Caco-2 (cell line): ENCODE results near the gene GOLPH3L. TPM values are rescaled to one million over a fixed set of nuclear protein-coding genes. Genes with fewer than 3 reads are reported as not detected.
"Not testable (repeated sequence)": the region's sequence is repeated elsewhere in the genome, so short reads cannot be mapped to it uniquely, and the experiment has no call there.

ENCODE experiments used
- BruUV-seq: library from RNA; stranded (reverse); fragments of 400-500 nt; replicated peaks from 2 replicates; lab custom pipeline; 2021; lab: Mats Ljungman, UMichigan
- CTCF ChIA-PET: fragments of 300-600 bp; sonication (Branson Sonifier 250); formaldehyde crosslinking; loops from one replicate; lab custom pipeline; 2022; ENCODE audit warnings: antibody characterized with exemption; lab: Charles Lee
- POLR2A ChIA-PET: fragments of 300-600 bp; sonication (Branson Sonifier 250); formaldehyde crosslinking; loops from one replicate; lab custom pipeline; 2022; ENCODE audit warnings: antibody characterized with exemption; lab: Charles Lee
- DNase-seq, 2 experiments: peaks; one replicate each; pipeline versions ENCODE4 v3.0.0 to v3.0.0-alpha.2; 2020 to 2022
- H3K27me3 ChIP-seq: replicated peaks from 2 replicates; pipeline ENCODE4 v1.6.0; 2011; ENCODE audit warnings: low read length; ENCODE audit not compliant: control insufficient read depth, insufficient read depth
- H3K36me3 ChIP-seq: 2 replicates; pipeline ENCODE4 v1.5.1; 2011; ENCODE audit warnings: low read length; ENCODE audit not compliant: control insufficient read depth, insufficient read depth
- H3K4me1 ChIP-seq: fragments of 250-450 bp; sonication (Bioruptor Pico); 2 replicates; pipeline ENCODE4 v1.5.1; 2020; ENCODE audit warnings: mild to moderate bottlenecking
- H3K4me3 ChIP-seq: 2 replicates; pipeline ENCODE4 v1.5.1; 2011; ENCODE audit warnings: low read depth, mild to moderate bottlenecking, control low read depth, low read length
- H3K9me3 ChIP-seq: fragments of 250-450 bp; sonication (Bioruptor Pico); 2 replicates; pipeline ENCODE4 v1.5.1; 2020; ENCODE audit warnings: mild to moderate bottlenecking, moderate library complexity
- H3K27ac Mint-ChIP-seq: one replicate; pipeline ENCODE4 v1.8.0; 2022; ENCODE audit warnings: mixed read lengths; ENCODE audit not compliant: unreplicated experiment
- H3K27me3 Mint-ChIP-seq: one replicate; pipeline ENCODE4 v1.8.0; 2022; ENCODE audit warnings: mixed read lengths; ENCODE audit not compliant: insufficient read depth, unreplicated experiment
- H3K36me3 Mint-ChIP-seq: one replicate; pipeline ENCODE4 v1.8.0; 2022; ENCODE audit warnings: mild to moderate bottlenecking, mixed read lengths; ENCODE audit not compliant: insufficient read depth, unreplicated experiment
- H3K4me1 Mint-ChIP-seq: one replicate; pipeline ENCODE4 v1.8.0; 2022; ENCODE audit warnings: low read depth, mixed read lengths; ENCODE audit not compliant: unreplicated experiment
- H3K4me3 Mint-ChIP-seq: one replicate; pipeline ENCODE4 v1.8.0; 2022; ENCODE audit warnings: mild to moderate bottlenecking, moderate library complexity, mixed read lengths; ENCODE audit not compliant: unreplicated experiment
- H3K9me3 Mint-ChIP-seq: one replicate; pipeline ENCODE4 v1.8.0; 2022; ENCODE audit warnings: mixed read lengths; ENCODE audit not compliant: unreplicated experiment
- CTCF ChIP-seq, 2 experiments: fragments of 200-600 bp in 1 of 2; IDR thresholded peaks; 1 replicate in 1 of 2; 2 replicates in 1 of 2; pipeline versions ENCODE4 v1.5.1 to v1.8.0; 2011 to 2022; ENCODE audit warnings: antibody characterized with exemption in 1 of 2, control low read depth in 1 of 2, inconsistent platforms in 1 of 2, low read depth in 1 of 2, low read length in 1 of 2, mild to moderate bottlenecking in 1 of 2, moderate library complexity in 1 of 2; ENCODE audit not compliant: insufficient read depth in 1 of 2, severe bottlenecking in 1 of 2, unreplicated experiment in 1 of 2
- intact Hi-C: fragments of 100-400 bp; cut with micrococcal nuclease; formaldehyde crosslinking; loops from one replicate; pipeline ENCODE4 v1.10.0; 2022; ENCODE audit not compliant: unreplicated experiment
- total RNA-seq: library from RNA; stranded (reverse); gene quantifications from 2 replicates; pipeline ENCODE4 v1.2.3, GENCODE V29; 2022

The GOLPH3L gene
- total RNA-seq, 1 experiment from 2014 or later, result 13.3 TPM

DNA sequence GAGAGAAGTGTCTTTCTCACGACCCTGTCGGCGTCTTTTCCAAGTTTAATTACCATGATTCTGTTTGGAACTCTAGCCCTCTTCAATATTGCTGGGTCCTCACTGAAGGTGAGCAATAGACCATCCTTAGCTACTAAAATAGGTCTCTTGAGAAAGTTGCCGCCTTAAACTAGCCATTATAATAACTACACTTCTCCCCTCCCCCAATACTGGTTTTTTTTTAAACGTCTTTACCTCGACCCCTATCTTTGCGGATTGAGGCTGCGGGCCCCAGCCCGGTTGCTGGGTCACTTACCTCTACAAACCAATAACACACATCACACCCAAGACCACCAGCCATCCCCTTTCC, 68.2 kb downstream of the GOLPH3L start:
- Mint-ChIP-seq H3K36me3 (peaks cover 36% of the 10 kb centered on the region), H3K4me1 (peaks cover 11% of the 10 kb centered on the region), H3K9me3 (no peaks in the 10 kb centered on the region), H3K4me3 (no peak overlapping the region), H3K27ac (no peak overlapping the region), H3K27me3 (no peaks in the 10 kb centered on the region)
- H3K27me3 ChIP-seq, result no peaks in the 10 kb centered on the region
- CTCF ChIA-PET, result interaction anchor here (1.3 to 3.2 kb wide), 5 partner anchors 9 to 185 kb away, joined by 3 to 20 read pairs (median 6); partner anchors contain the start of gene GOLPH3L
- intact Hi-C loops, result loop anchor here (2.0 to 10.0 kb wide), 4 partner anchors 50 to 296 kb away; partner anchors contain the start of genes MCL1 and SETDB1
- BruUV-seq, result TSS peak; percentile 64
- TF ChIP-seq CTCF (IDR thresholded peaks at IDR 0.05; ENCODE audit: insufficient read depth in 1 of 2, low read depth in 1 of 2, low read length in 1 of 2, severe bottlenecking in 1 of 2, unreplicated experiment in 1 of 2), result no peak
- peaks cover 10% of the 10 kb centered on the region for H3K4me1 ChIP-seq
- H3K9me3 ChIP-seq, result no peaks in the 10 kb centered on the region
- POLR2A ChIA-PET, result interaction anchor here (1.0 to 2.1 kb wide), 9 partner anchors 13 to 265 kb away, joined by 3 to 61 read pairs (median 5); partner anchors contain the start of genes GOLPH3L, MCL1 and RPRD2
- peak overlapping the region; percentile 56 for H3K4me3 ChIP-seq
- no peak for DNase-seq
- H3K36me3 ChIP-seq, result peaks cover 2% of the 10 kb centered on the region; the same call in 1 of the 2 replicates

- Histone ChIP-seq H3K4me3 (peak overlapping the region; percentile 56), H3K27me3 (no peaks in the 10 kb centered on the region), H3K36me3 (peaks cover 3% of the 10 kb centered on the region; the same call in 1 of the 2 replicates), H3K9me3 (no peaks in the 10 kb centered on the region), H3K4me1 (peaks cover 10% of the 10 kb centered on the region)
- Mint-ChIP-seq H3K36me3 (peaks cover 45% of the 10 kb centered on the region), H3K9me3 (no peaks in the 10 kb centered on the region), H3K4me1 (peaks cover 18% of the 10 kb centered on the region), H3K27me3 (no peaks in the 10 kb centered on the region), H3K27ac (no peak overlapping the region), H3K4me3 (no peak overlapping the region)
- ChIA-PET POLR2A (interaction anchor here (1.0 to 2.1 kb wide), 3 partner anchors 48 to 66 kb away, joined by 4 to 27 read pairs (median 4); partner anchors contain the start of gene MCL1), CTCF (interaction anchor here (3.2 kb wide), 1 partner anchor 68 kb away, joined by 20 read pairs; no protein-coding TSS in a partner anchor)
- no TSS peak for BruUV-seq
- intact Hi-C loops, result loop anchor here (2.0 to 10.0 kb wide), 4 partner anchors 49 to 297 kb away; partner anchors contain the start of genes MCL1 and SETDB1
- TF ChIP-seq CTCF (IDR thresholded peaks at IDR 0.05; ENCODE audit: insufficient read depth in 1 of 2, low read depth in 1 of 2, low read length in 1 of 2, severe bottlenecking in 1 of 2, unreplicated experiment in 1 of 2), result no peak
- DNase-seq, result no peak
Measured at GRCh38 chr1:150627826-150628410, 69.0 kb downstream of the GOLPH3L start.

DNA sequence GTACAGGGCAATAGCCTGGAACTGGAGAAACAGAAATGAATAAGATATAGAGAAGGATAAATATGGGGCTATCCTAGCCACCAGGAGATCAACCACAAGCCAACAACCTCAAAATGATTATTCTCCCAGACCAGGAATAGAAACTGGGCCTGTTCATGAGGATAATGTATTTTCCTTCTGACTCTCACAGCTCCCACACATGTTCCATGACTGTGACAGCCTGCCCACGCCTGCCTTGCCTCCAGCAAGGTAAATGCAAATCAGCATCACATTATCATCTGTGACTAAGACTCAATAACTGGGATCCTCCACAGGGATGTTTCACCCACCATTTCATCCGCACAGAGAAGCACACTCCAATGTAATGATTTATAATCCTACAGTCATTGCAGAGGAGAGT, 70.8 kb downstream of the GOLPH3L start:
- peaks cover 18% of the 10 kb centered on the region for H3K4me1 Mint-ChIP-seq
- peaks cover 10% of the 10 kb centered on the region for H3K4me1 ChIP-seq
- no TSS peak for BruUV-seq
- H3K9me3 Mint-ChIP-seq, result no peaks in the 10 kb centered on the region
- intact Hi-C loops, result loop anchor here (10.0 kb wide), 1 partner anchor 299 kb away; the partner anchor contains the start of gene SETDB1
- ChIA-PET POLR2A (no interaction called here), CTCF (no interaction called here)
- no peak overlapping the region for H3K4me3 Mint-ChIP-seq
- H3K36me3 Mint-ChIP-seq, result peaks cover 54% of the 10 kb centered on the region
- DNase-seq, result no peak
- H3K27ac Mint-ChIP-seq, result no peak overlapping the region
- H3K27me3 Mint-ChIP-seq, result no peaks in the 10 kb centered on the region
- no peaks in the 10 kb centered on the region for H3K9me3 ChIP-seq
- H3K4me3 ChIP-seq, result no peak overlapping the region
- H3K36me3 ChIP-seq, result peaks cover 4% of the 10 kb centered on the region
- no peak for TF ChIP-seq CTCF (IDR thresholded peaks at IDR 0.05; ENCODE audit: insufficient read depth in 1 of 2, low read depth in 1 of 2, low read length in 1 of 2, severe bottlenecking in 1 of 2, unreplicated experiment in 1 of 2)
- H3K27me3 ChIP-seq, result no peaks in the 10 kb centered on the region

DNA sequence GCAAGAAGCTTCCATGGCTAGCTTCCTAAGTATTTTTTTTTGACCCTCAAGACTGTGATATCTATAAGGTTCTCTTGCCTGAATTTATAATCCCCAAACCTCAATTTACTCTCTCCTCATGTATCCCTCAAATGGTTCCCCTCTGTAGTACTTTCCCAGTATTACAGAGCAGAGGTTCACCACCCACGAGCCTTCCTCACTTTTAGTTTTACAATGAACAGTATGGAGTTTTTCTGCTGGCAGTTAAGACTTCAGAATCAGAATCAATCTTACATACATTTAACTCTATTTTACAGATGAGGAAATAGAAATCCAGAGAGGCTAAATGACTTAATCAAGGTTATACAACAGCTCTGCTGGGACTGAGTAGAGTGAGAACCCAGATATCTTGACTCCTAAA, 72.4 kb downstream of the GOLPH3L start:
- CTCF ChIA-PET, result interaction anchor here (0.9 kb wide), 1 partner anchor 65 kb away, joined by 3 read pairs; no protein-coding TSS in a partner anchor
- not testable (repeated sequence) for H3K9me3 ChIP-seq, H3K36me3 ChIP-seq, H3K4me3 Mint-ChIP-seq, H3K27me3 Mint-ChIP-seq, H3K4me1 ChIP-seq, H3K27me3 ChIP-seq, H3K9me3 Mint-ChIP-seq, H3K4me3 ChIP-seq, H3K27ac Mint-ChIP-seq, BruUV-seq, DNase-seq
- POLR2A ChIA-PET, result interaction anchor here (0.7 kb wide), 1 partner anchor 57 kb away, joined by 4 read pairs; no protein-coding TSS in a partner anchor
- peaks cover 70% of the 10 kb centered on the region for H3K36me3 Mint-ChIP-seq
- peaks cover 18% of the 10 kb centered on the region for H3K4me1 Mint-ChIP-seq
- intact Hi-C loops, result loop anchor here (10.0 kb wide), 1 partner anchor 300 kb away; the partner anchor contains the start of gene SETDB1
